Neural crest cell (in vitro differentiated cells): ENCODE data around the gene SNX14. TPM values are rescaled to one million over a fixed set of nuclear protein-coding genes. Genes with fewer than 3 reads are reported as not detected.
A peak's percentile ranks its signal among the peaks of the same experiment; 100 is the strongest.

Experiments
- DNase-seq: peaks from one replicate; pipeline ENCODE4 v3.0.0; 2021; ENCODE audit warnings: low read depth, mixed read lengths, low spot score
- H3K27ac Mint-ChIP-seq: one replicate; pipeline ENCODE4 v1.8.0; 2021; ENCODE audit warnings: mild to moderate bottlenecking, mixed read lengths; ENCODE audit not compliant: unreplicated experiment
- H3K27me3 Mint-ChIP-seq: 2 replicates; pipeline ENCODE4 v1.8.0; 2021; ENCODE audit warnings: low read depth, mild to moderate bottlenecking, mixed read lengths
- H3K36me3 Mint-ChIP-seq: 2 replicates; pipeline ENCODE4 v1.8.0; 2021; ENCODE audit warnings: low read depth, mild to moderate bottlenecking, mixed read lengths
- H3K4me1 Mint-ChIP-seq: 2 replicates; pipeline ENCODE4 v1.8.0; 2021; ENCODE audit warnings: mixed read lengths
- H3K4me3 Mint-ChIP-seq: one replicate; pipeline ENCODE4 v1.8.0; 2021; ENCODE audit warnings: mild to moderate bottlenecking, mixed read lengths
- H3K9me3 Mint-ChIP-seq: 2 replicates; pipeline ENCODE4 v1.8.0; 2021; ENCODE audit warnings: mixed read lengths
- total RNA-seq: library from RNA; stranded (reverse); gene quantifications from 2 replicates; pipeline ENCODE4 v1.2.1, GENCODE V29; 2021
- TF ChIP-seq, protein P1 (sequence below): fragments of 200-600 bp; sonication (generic); conservative IDR thresholded peaks from 2 replicates; pipeline ENCODE4 v1.5.0; 2021; ENCODE audit warnings: antibody characterized with exemption, mild to moderate bottlenecking

Gene SNX14
- total RNA-seq, 1 donor from 2014 or later, result 56.4 TPM

- H3K36me3 Mint-ChIP-seq, result no peaks in the 10 kb centered on the region
- peak; percentile 81 for DNase-seq
- H3K27ac Mint-ChIP-seq, result no peak overlapping the region
- H3K4me3 Mint-ChIP-seq, result no peak overlapping the region
- H3K4me1 Mint-ChIP-seq, result peaks cover 4% of the 10 kb centered on the region
- TF ChIP-seq, protein P1, sequence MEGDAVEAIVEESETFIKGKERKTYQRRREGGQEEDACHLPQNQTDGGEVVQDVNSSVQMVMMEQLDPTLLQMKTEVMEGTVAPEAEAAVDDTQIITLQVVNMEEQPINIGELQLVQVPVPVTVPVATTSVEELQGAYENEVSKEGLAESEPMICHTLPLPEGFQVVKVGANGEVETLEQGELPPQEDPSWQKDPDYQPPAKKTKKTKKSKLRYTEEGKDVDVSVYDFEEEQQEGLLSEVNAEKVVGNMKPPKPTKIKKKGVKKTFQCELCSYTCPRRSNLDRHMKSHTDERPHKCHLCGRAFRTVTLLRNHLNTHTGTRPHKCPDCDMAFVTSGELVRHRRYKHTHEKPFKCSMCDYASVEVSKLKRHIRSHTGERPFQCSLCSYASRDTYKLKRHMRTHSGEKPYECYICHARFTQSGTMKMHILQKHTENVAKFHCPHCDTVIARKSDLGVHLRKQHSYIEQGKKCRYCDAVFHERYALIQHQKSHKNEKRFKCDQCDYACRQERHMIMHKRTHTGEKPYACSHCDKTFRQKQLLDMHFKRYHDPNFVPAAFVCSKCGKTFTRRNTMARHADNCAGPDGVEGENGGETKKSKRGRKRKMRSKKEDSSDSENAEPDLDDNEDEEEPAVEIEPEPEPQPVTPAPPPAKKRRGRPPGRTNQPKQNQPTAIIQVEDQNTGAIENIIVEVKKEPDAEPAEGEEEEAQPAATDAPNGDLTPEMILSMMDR, result peak; percentile 97
- H3K9me3 Mint-ChIP-seq, result no peaks in the 10 kb centered on the region
- H3K27me3 Mint-ChIP-seq, result no peaks in the 10 kb centered on the region
Measured at GRCh38 chr6:85482905-85483700, 110.6 kb downstream of the SNX14 start.

DNA sequence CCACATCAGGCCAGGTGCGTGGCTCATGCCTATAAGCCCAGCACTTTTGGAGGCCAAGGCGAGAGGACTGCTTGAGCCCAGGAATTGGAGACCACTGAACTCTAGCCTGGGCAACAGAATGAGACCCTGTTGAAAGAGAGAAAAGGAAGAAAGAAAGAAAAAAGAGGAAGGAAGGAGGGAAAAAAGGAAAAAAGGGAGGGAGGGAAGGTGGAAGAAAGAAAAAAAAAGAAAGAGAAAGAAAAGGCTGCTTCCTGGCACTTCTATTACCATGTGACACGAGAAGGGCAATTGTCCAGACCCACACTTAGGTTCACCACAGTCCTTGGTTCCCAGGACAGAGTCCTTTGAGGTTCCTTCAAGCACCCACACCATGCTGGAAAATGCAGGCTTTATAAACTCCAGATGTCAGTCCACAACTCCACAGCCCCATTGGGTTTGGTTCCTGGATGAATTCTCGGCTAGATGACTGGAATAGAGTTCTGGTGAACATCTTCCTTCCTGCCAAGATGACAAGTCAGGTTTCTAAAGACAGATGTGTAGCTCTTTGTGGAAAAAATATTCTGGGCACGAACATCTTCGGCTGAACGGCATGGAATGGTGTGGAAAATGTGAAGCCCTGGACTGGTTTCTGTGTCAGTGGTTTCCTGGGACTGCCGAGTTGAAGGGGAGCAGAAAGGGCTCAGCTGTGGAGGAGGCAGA, 111.3 kb downstream of the SNX14 start:
- H3K9me3 Mint-ChIP-seq, result no peaks in the 10 kb centered on the region
- no peak overlapping the region for H3K4me3 Mint-ChIP-seq
- H3K27ac Mint-ChIP-seq, result no peak overlapping the region
- no peak for DNase-seq
- H3K4me1 Mint-ChIP-seq, result peaks cover 4% of the 10 kb centered on the region
- H3K27me3 Mint-ChIP-seq, result no peaks in the 10 kb centered on the region
- no peaks in the 10 kb centered on the region for H3K36me3 Mint-ChIP-seq
- TF ChIP-seq, protein P1, result no peak

- Mint-ChIP-seq H3K9me3 (peaks cover 3% of the 10 kb centered on the region), H3K4me3 (no peak overlapping the region)
Measured at GRCh38 chr6:85479208-85479607, 114.5 kb downstream of the SNX14 start.

GRCh38 chr6:85476532-85476931, 117.1 kb downstream of the SNX14 start:
- TF ChIP-seq, protein P1, result no peak
- no peak for DNase-seq
- H3K9me3 Mint-ChIP-seq, result peaks cover 3% of the 10 kb centered on the region
- H3K4me3 Mint-ChIP-seq, result no peak overlapping the region
- H3K36me3 Mint-ChIP-seq, result no peaks in the 10 kb centered on the region
- no peaks in the 10 kb centered on the region for H3K4me1 Mint-ChIP-seq
- peaks cover 4% of the 10 kb centered on the region for H3K27me3 Mint-ChIP-seq
- no peak overlapping the region for H3K27ac Mint-ChIP-seq

More at GRCh38 chr6:85479208-85479607, 114.5 kb downstream of the SNX14 start:
- TF ChIP-seq, protein P1, result no peak
- DNase-seq, result no peak
- Mint-ChIP-seq H3K4me1 (peaks cover 4% of the 10 kb centered on the region), H3K27me3 (peaks cover 4% of the 10 kb centered on the region), H3K36me3 (no peaks in the 10 kb centered on the region), H3K27ac (no peak overlapping the region)

- DNase-seq, result no peak
- Mint-ChIP-seq H3K9me3 (peaks cover 3% of the 10 kb centered on the region), H3K4me1 (no peaks in the 10 kb centered on the region)
Measured at GRCh38 chr6:85473748-85474147, 119.9 kb downstream of the SNX14 start.

More at GRCh38 chr6:85473748-85474147, 119.9 kb downstream of the SNX14 start:
- Mint-ChIP-seq H3K36me3 (no peaks in the 10 kb centered on the region), H3K4me3 (no peak overlapping the region), H3K27me3 (peaks cover 4% of the 10 kb centered on the region), H3K27ac (no peak overlapping the region)
- TF ChIP-seq, protein P1, result no peak
